Forelimb muscle (tissue), 1 donor: Measurements from ENCODE around the gene HMBS. TPM values are rescaled to one million over a fixed set of nuclear protein-coding genes. Genes with fewer than 3 reads are reported as not detected.

Experiments
- DNase-seq: peaks from one replicate; pipeline ENCODE4 v3.0.0-alpha.2; 2013; ENCODE audit warnings: low read depth
- polyA plus RNA-seq: library from polyadenylated mRNA; unstranded; fragments of 120-200 nt; gene quantifications from one replicate; pipeline ENCODE4 v1.2.1, GENCODE V29; 2013; ENCODE audit not compliant: insufficient read length

The HMBS gene
- polyA plus RNA-seq, 1 donor, result 22.3 TPM

DNA sequence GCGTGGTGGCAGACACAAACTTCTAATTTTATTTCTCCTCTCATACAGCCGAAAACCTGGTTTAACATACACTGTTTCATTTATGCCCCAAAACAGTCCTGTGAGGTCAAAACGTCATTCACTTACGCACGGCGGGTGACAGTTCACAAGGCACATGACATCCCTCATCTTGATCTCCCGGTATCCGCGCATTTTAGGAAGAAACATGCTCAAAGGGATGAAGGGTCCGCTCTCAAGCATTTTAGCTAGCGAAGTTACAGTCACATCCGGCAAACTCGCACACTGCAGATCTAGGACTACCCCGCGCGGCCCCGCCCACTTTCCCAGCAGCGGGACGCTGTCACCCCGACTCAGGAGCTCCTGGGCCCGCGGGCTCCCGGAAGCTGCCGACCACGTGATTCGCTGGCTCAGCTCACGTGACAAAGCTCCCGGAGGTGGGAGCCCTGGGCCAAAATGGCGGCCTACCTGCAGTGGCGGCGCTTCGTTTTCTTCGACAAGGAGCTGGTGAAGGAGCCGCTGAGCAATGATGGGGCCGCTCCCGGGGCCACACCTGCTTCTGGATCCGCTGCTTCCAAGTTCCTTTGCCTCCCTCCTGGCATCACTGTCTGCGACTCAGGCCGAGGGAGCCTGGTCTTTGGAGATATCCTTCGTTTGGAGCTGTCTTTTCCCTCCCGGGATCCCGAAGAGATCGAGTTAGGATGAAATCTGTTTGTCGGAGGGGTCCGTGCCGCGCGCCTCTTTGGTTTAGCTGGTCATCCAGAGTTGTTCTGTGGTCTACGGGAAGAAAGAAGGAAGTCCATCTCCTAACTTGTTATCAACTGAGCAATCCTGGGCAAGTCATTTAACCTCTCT is 17.1 kb upstream of the HMBS start, which contains the start of gene VPS11:
TSS of gene VPS11 (plus strand) at position 448 of the 852 bp plus-strand sequence. CDS start at position 454, 6 bp downstream.
- peak; percentile 84 for DNase-seq

- DNase-seq, result no peak
Measured at GRCh38 chr11:119077839-119078238, 6.8 kb upstream of the HMBS start.

DNA sequence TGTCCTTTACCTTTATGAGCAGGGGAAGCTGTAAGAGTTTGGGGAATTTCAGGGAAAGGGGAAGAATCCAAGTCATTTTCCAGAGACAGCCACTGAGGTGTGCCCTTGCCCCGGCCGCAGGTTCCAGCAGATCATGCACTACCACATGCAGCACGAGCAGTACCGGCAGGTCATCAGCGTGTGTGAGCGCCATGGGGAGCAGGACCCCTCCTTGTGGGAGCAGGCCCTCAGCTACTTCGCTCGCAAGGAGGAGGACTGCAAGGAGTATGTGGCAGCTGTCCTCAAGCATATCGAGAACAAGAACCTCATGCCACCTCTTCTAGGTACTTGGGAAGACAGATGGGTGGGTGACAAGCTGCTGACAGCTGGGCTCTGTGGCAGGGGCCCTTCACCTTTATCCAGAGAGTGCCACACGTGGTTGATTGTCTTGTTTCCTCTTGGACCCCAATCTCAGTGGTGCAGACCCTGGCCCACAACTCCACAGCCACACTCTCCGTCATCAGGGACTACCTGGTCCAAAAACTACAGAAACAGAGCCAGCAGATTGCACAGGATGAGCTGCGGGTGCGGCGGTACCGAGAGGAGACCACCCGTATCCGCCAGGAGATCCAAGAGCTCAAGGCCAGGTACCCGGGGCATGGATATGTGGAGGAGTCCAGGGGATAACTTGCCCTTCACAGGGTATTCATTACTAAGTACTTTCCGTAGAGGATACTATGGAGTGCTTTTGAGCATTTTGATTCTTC is 5.8 kb upstream of the HMBS start:
- DNase-seq, result no peak

GRCh38 chr11:119081682-119082260 is 2.9 kb upstream of the HMBS start:
- no peak for DNase-seq

GRCh38 chr11:119085437-119085847 is 761 bp downstream of the HMBS start:
- no peak for DNase-seq

DNA sequence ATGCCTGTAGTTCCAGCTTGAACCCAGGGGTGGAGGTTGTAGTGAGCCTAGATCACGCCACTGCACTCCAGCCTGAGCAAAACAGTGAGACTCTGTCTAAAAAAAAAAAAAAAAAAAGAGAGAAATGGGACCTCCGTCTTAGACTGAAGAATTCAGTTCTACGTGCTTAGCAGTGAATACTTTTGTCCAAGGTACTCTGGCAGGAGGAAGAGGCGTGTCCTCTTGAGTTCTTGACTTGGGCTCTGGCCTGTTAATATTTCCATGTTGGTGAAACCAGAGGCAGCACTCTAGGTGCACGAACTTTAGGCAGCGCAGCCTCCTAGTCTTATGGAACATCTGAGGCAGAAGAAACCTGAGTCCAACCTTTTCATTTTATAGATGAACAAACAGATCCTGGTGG is 2.4 kb downstream of the HMBS start:
- DNase-seq, result no peak

- no peak for DNase-seq
Measured at GRCh38 chr11:119087747-119088241, 3.1 kb downstream of the HMBS start.

GRCh38 chr11:119088406-119088805 is 3.7 kb downstream of the HMBS start:
- DNase-seq, result no peak

- DNase-seq, result no peak
Measured at GRCh38 chr11:119089319-119089718, 4.6 kb downstream of the HMBS start.

DNA sequence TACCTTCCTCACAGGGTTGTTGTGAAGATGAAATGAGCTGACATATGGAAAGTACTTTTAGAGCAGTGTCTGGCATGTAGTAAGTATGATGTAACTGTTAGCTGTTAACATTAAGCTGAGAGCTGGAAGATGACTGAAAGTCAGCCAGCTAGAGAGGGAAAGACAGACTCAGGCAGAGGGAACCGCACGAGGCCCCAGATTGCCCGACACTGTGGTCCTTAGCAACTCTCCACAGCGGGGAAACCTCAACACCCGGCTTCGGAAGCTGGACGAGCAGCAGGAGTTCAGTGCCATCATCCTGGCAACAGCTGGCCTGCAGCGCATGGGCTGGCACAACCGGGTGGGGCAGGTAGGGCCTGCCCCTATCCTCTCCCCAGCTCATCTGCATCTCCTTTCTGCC is 6.5 kb downstream of the HMBS start:
- DNase-seq, result no peak

DNA sequence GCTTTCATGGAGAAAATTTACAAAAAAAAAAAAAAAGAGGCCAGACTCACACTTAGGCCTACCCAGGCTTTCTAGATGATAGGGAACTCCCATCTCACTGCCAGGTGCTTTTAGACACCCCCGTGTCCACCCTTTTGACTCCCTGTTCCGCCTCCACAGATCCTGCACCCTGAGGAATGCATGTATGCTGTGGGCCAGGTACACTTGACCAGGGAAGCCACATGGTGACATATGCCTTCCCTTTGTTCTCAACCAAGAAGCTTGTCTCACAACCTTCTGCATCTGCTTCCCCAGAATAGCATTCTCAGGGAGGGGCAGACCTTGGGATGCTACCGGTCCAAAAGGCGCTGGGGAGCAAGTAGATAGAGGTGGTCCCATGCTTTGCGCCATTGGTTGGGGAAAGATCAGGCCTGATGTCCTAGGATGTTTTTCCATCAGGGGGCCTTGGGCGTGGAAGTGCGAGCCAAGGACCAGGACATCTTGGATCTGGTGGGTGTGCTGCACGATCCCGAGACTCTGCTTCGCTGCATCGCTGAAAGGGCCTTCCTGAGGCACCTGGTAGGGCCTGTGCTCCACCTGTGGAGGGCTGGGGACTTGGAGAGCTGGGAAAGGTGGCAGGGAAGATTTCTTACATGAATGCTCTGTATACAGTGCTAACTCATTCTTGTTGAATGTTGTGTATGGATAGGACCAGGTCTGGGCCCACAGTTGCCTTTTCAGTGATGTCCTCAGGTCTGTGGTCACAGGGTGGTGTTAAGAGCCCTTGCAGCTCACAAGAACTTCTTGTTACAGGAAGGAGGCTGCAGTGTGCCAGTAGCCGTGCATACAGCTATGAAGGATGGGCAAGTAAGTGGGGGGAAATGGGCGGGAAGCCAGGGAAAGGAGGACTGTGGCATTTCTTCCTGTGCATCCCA is 7.5 kb downstream of the HMBS start:
- no peak for DNase-seq

- no peak for DNase-seq
Measured at GRCh38 chr11:119092880-119093842, 8.5 kb downstream of the HMBS start.

DNA sequence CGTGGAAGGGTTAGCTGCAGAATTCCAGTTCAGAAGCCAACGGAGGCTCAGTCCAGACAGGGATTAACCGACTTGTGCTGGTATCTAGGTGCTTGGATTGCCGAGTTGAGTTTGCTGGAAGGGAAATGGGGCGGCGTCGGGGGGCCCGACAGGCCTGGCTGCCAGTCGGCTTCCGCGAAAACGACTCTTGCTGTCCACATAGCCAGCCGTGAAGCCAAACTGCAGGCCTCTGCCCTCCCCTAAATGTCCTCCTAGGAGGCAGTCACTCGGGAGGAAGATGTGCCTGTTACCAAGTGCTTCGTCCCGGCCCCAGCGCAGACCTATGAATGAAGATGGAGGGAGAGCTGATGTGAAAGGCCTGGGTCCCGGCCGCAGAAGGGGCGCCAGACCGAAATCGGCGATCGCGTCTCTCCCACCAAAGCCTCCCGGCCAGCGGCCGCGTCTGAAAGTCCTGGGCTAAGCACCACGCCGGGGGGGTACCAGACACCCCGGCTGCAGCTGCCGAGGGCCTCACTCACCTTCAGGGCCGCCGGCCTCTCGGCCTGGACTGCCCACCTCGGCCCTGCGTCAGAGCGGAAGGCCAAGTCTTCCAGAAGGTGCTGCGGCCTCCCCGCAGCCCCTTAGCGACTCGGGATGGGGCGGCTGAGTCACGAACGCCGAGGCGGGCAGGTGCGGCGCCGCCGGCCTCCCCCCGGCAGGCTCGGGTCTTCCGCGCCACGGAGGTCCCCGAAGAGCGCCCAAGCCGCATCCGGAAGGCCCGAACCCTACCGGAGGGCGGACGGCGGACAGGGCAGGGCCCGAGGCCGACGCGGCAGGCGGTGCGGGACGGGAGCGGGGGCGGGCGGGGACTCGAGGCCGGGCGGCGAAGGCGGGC is 9.5 kb downstream of the HMBS start:
- DNase-seq, result no peak

DNA sequence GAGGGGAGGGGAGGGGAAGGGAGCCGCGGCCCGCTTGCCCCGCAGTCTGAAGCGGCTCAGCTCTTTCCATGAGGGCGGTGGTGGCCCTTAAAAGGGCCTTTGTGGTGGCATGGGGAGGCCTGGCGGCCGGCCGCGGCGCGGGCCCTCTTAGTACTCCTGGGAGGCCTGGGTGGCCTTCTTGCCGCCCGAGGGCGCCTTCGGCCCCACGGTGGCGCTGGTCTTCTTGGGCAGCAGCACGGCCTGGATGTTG is 10.1 kb downstream of the HMBS start:
- no peak for DNase-seq

DNA sequence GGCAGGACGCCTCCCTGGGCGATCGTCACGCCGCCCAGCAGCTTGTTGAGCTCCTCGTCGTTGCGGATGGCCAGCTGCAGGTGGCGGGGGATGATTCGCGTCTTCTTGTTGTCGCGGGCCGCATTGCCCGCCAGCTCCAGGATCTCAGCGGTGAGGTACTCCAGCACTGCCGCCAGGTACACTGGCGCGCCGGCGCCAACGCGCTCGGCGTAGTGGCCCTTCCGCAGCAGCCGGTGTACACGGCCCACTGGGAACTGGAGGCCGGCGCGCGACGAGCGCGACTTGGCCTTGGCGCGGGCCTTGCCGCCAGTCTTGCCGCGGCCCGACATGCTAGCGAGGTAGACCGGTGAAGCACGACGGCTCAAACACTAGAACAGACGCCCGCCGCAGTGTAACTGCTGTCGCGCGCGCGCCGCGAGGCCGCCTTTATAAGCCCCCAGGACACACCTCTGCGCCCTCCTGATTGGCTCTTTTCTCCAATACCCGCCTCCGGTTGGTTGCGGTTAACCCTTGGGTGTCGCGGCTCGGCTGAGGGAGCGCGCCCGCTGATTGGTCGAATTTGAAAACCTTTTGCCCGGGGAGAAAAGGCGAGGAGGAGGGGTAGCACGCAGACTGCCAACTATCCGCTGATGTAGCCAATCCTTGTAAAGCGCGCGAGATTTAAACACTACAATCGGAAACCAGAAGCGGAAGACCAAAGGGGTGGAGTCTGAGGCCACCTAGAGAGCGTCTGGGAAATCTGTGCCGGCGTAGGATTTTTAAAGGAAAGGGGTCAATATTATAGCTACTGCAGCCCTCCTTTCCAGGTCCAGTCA is 10.6 kb downstream of the HMBS start:
- peak; percentile 96 for DNase-seq

DNA sequence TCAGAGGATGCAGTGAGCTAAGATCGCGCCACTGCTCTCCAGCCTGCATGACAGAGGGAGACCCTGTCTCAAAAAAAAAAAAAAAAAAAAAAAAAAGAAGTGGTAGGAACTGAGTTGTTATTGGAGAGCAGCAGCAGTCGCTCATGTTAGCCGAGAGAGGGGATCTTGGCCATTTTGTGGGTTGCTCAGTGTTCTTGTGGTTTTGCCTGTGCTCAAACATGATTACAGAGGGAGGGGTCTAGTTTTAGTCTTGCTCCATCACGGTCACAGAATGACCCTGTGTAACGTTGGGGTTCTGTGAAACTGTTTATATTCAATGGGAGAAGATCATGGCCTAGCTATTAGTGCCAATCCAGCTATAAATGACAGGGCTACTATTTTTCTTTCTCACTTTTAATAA is 15.0 kb downstream of the HMBS start:
- no peak for DNase-seq

DNA sequence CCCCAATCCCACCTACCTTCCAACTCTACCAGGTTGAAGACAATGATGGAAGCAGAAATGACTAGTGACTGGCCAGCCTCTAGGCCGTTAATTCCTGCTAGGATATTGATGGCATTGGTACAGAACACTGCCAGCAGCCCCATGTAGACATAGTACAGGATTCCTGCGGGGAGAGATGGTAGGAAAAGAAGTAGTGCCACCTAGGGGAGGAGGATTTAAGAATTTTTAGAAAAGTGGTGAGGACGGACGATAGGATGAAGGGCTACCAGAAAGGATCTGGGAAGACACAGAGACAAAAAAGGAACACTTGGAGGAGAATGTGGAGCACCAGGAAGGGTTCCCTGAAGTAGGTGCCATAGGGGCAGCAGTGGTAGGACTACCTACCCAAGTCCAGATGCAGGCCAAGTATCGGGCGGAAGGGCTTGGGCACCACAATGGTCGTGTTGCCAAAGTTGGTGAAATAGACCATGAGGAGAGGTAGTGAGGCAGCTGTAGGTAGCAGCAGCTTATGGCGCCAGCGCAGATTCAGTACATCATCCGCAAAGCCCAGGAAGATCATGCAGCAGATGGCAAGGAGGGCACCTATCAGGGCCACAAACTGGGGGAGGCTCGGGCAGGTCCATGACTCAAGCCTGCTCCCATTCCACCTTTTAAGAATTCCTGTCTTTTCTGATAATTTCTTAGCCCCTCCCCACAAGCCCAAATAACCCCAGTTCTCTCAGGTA is 15.7 kb downstream of the HMBS start:
- no peak for DNase-seq
